ENCODE results near the gene RBM19.
A peak's percentile ranks its signal among the peaks of the same experiment; 100 is the strongest.
"Not testable (repeated sequence)": the region's sequence is repeated elsewhere in the genome, so short reads cannot be mapped to it uniquely, and the experiment has no call there.

RBM19 gene

GRCh38 chr12:113930249-113930648, 35.9 kb downstream of the RBM19 start:
- DNase-seq = no peak

- no peak for DNase-seq
These were observed 36.7 kb downstream of the RBM19 start for GRCh38 chr12:113929312-113929989.

- no peak for DNase-seq
These were observed 39.3 kb downstream of the RBM19 start for GRCh38 chr12:113926788-113927187.

GRCh38 chr12:113924341-113924740, 41.8 kb downstream of the RBM19 start:
- no peak for DNase-seq

GRCh38 chr12:113923251-113923650, 42.9 kb downstream of the RBM19 start:
- no peak for DNase-seq

GRCh38 chr12:113921430-113921829, 44.7 kb downstream of the RBM19 start:
- no peak for DNase-seq

GRCh38 chr12:113919791-113920190, 46.3 kb downstream of the RBM19 start:
- DNase-seq = no peak

- DNase-seq = no peak
These were observed 47.8 kb downstream of the RBM19 start for GRCh38 chr12:113918306-113918705.

- DNase-seq = no peak
These were observed 48.7 kb downstream of the RBM19 start for GRCh38 chr12:113917393-113917792.

- no peak for DNase-seq
These were observed 51.3 kb downstream of the RBM19 start for GRCh38 chr12:113914806-113915205.

- DNase-seq = no peak
These were observed 51.9 kb downstream of the RBM19 start for GRCh38 chr12:113914176-113914575.

GRCh38 chr12:113912760-113913329, 53.3 kb downstream of the RBM19 start:
- DNase-seq = peak; percentile 56

GRCh38 chr12:113911971-113912759, 54.0 kb downstream of the RBM19 start:
- DNase-seq = no peak

GRCh38 chr12:113910751-113911272, 55.3 kb downstream of the RBM19 start:
- no peak for DNase-seq

GRCh38 chr12:113909776-113910420, 56.2 kb downstream of the RBM19 start:
- no peak for DNase-seq

- DNase-seq = no peak
These were observed 57.5 kb downstream of the RBM19 start for GRCh38 chr12:113908584-113909100.

GRCh38 chr12:113907446-113908180, 58.5 kb downstream of the RBM19 start:
- no peak for DNase-seq

GRCh38 chr12:113906411-113907200, 59.5 kb downstream of the RBM19 start:
- DNase-seq = no peak

- DNase-seq = no peak
These were observed 60.3 kb downstream of the RBM19 start for GRCh38 chr12:113905829-113906228.

- peak; percentile 23 for DNase-seq
These were observed 62.7 kb downstream of the RBM19 start for GRCh38 chr12:113903381-113903863.

- DNase-seq = not testable (repeated sequence)
These were observed 64.8 kb downstream of the RBM19 start for GRCh38 chr12:113901319-113901718.
